ENCODE results near the gene HTR4.
A peak's percentile ranks its signal among the peaks of the same experiment; 100 is the strongest.

HTR4 gene

GRCh38 chr5:148607406-148607805 lies 46.9 kb downstream of the HTR4 start:
- DNase-seq: no peak

GRCh38 chr5:148606296-148606695 lies 48.0 kb downstream of the HTR4 start:
- no peak for DNase-seq

- DNase-seq: no peak
Measured at GRCh38 chr5:148599187-148599586, 55.1 kb downstream of the HTR4 start.

- no peak for DNase-seq
Measured at GRCh38 chr5:148595697-148596096, 58.6 kb downstream of the HTR4 start.

GRCh38 chr5:148586796-148587195 lies 67.5 kb downstream of the HTR4 start:
- DNase-seq: no peak

- DNase-seq: no peak
Measured at GRCh38 chr5:148585988-148586387, 68.3 kb downstream of the HTR4 start.

- DNase-seq: no peak
Measured at GRCh38 chr5:148584103-148584502, 70.2 kb downstream of the HTR4 start.

- no peak for DNase-seq
Measured at GRCh38 chr5:148583421-148583965, 70.8 kb downstream of the HTR4 start.

GRCh38 chr5:148574167-148574566 lies 80.2 kb downstream of the HTR4 start:
- no peak for DNase-seq

GRCh38 chr5:148573374-148573773 lies 81.0 kb downstream of the HTR4 start:
- DNase-seq: no peak

- DNase-seq: no peak
Measured at GRCh38 chr5:148569948-148570347, 84.4 kb downstream of the HTR4 start.

GRCh38 chr5:148565148-148565547 lies 89.2 kb downstream of the HTR4 start:
- DNase-seq: no peak

GRCh38 chr5:148563021-148563420 lies 91.3 kb downstream of the HTR4 start:
- DNase-seq: no peak

GRCh38 chr5:148561801-148562311 lies 92.5 kb downstream of the HTR4 start:
- DNase-seq: peak; percentile 3

- no peak for DNase-seq
Measured at GRCh38 chr5:148559461-148559860, 94.9 kb downstream of the HTR4 start.

GRCh38 chr5:148558892-148559291 lies 95.4 kb downstream of the HTR4 start:
- no peak for DNase-seq

- no peak for DNase-seq
Measured at GRCh38 chr5:148556835-148557234, 97.5 kb downstream of the HTR4 start.

GRCh38 chr5:148554621-148555020 lies 99.7 kb downstream of the HTR4 start:
- DNase-seq: no peak

GRCh38 chr5:148543727-148544126 lies 110.6 kb downstream of the HTR4 start:
- no peak for DNase-seq

- no peak for DNase-seq
Measured at GRCh38 chr5:148542812-148543211, 111.5 kb downstream of the HTR4 start.

- DNase-seq: no peak
Measured at GRCh38 chr5:148541054-148541835, 113.1 kb downstream of the HTR4 start.

- DNase-seq: no peak
Measured at GRCh38 chr5:148540647-148541046, 113.7 kb downstream of the HTR4 start.

- no peak for DNase-seq
Measured at GRCh38 chr5:148539851-148540250, 114.5 kb downstream of the HTR4 start.

GRCh38 chr5:148535190-148535589 lies 119.1 kb downstream of the HTR4 start:
- DNase-seq: no peak
